Measurements from ENCODE around the gene RIMBP2.

- TF ChIP-seq EP300 (IDR thresholded peaks at IDR 0.05) (no peak), POLR2A (IDR thresholded peaks at IDR 0.05) (no peak)
- TF ChIP-seq, protein P1, sequence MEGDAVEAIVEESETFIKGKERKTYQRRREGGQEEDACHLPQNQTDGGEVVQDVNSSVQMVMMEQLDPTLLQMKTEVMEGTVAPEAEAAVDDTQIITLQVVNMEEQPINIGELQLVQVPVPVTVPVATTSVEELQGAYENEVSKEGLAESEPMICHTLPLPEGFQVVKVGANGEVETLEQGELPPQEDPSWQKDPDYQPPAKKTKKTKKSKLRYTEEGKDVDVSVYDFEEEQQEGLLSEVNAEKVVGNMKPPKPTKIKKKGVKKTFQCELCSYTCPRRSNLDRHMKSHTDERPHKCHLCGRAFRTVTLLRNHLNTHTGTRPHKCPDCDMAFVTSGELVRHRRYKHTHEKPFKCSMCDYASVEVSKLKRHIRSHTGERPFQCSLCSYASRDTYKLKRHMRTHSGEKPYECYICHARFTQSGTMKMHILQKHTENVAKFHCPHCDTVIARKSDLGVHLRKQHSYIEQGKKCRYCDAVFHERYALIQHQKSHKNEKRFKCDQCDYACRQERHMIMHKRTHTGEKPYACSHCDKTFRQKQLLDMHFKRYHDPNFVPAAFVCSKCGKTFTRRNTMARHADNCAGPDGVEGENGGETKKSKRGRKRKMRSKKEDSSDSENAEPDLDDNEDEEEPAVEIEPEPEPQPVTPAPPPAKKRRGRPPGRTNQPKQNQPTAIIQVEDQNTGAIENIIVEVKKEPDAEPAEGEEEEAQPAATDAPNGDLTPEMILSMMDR (IDR thresholded peaks at IDR 0.05), result no peak
Observed at GRCh38 chr12:130347588-130347987, 368.5 kb downstream of the RIMBP2 start.

Data from tibial nerve (tissue), 4 donors.